OCI-LY7 (cell line): Measurements from ENCODE around the gene COL15A1. TPM values are rescaled to one million over a fixed set of nuclear protein-coding genes. Genes with fewer than 3 reads are reported as not detected.

Experiments used
- BruUV-seq: library from RNA; stranded (reverse); fragments of 400-500 nt; replicated peaks from 2 replicates; lab custom pipeline; 2021; lab: Mats Ljungman, UMichigan
- CTCF ChIA-PET: fragments of 300-600 bp; sonication (Branson Sonifier 250); formaldehyde crosslinking; loops from one replicate; lab custom pipeline; 2022; ENCODE audit warnings: antibody characterized with exemption; ENCODE audit not compliant: unreplicated experiment; lab: Charles Lee
- POLR2A ChIA-PET: fragments of 300-600 bp; sonication (Branson Sonifier 250); formaldehyde crosslinking; loops from one replicate; lab custom pipeline; 2022; ENCODE audit warnings: antibody characterized with exemption; lab: Charles Lee
- DNase-seq: peaks from one replicate; pipeline ENCODE4 v3.0.0-alpha.2; 2015; ENCODE audit warnings: low spot score
- H2AFZ ChIP-seq: fragments of 200-600 bp; sonication (generic), shearing (Covaris generic); 2 replicates; pipeline ENCODE4 v1.6.1; 2014; ENCODE audit warnings: mild to moderate bottlenecking, antibody characterized with exemption, low read length, moderate library complexity
- H3K27ac ChIP-seq: fragments of 200-600 bp; sonication (generic); 2 replicates; pipeline ENCODE4 v1.5.1; 2014; ENCODE audit warnings: mixed run types, low read depth, mild to moderate bottlenecking, moderate library complexity, low read length, inconsistent platforms; ENCODE audit not compliant: poor library complexity, severe bottlenecking
- H3K36me3 ChIP-seq: fragments of 200-600 bp; sonication (generic); 2 replicates; pipeline ENCODE4 v1.6.1; 2014; ENCODE audit warnings: mild to moderate bottlenecking, antibody characterized with exemption, low read length, moderate library complexity, mixed read lengths; ENCODE audit not compliant: insufficient read depth
- H3K4me1 ChIP-seq: fragments of 200-600 bp; sonication (generic); 2 replicates; pipeline ENCODE4 v1.5.1; 2014; ENCODE audit warnings: mild to moderate bottlenecking, low read length; ENCODE audit not compliant: insufficient read depth, poor library complexity, severe bottlenecking
- H3K4me2 ChIP-seq: fragments of 200-600 bp; sonication (generic); 2 replicates; pipeline ENCODE4 v1.6.1; 2014; ENCODE audit warnings: mild to moderate bottlenecking, low read length
- H3K4me3 ChIP-seq: fragments of 200-600 bp; sonication (generic); 2 replicates; pipeline ENCODE4 v1.5.1; 2014; ENCODE audit warnings: mild to moderate bottlenecking, low read depth, low read length; ENCODE audit not compliant: poor library complexity, severe bottlenecking
- H3K79me2 ChIP-seq: fragments of 200-600 bp; sonication (generic); 2 replicates; pipeline ENCODE4 v1.6.1; 2016; ENCODE audit warnings: low read depth, mild to moderate bottlenecking, low read length, moderate library complexity, mixed read lengths; ENCODE audit not compliant: insufficient read depth
- H3K9me2 ChIP-seq: fragments of 200-600 bp; sonication (generic); 2 replicates; pipeline ENCODE4 v1.6.1; 2016; ENCODE audit warnings: mild to moderate bottlenecking, low read length, mixed read lengths; ENCODE audit not compliant: insufficient read depth
- H3K9me3 ChIP-seq: fragments of 200-600 bp; sonication (generic); 2 replicates; pipeline ENCODE4 v1.6.1; 2014; ENCODE audit warnings: mild to moderate bottlenecking, mixed run types, low read length, mixed read lengths
- H4K20me1 ChIP-seq: fragments of 200-600 bp; sonication (generic); 2 replicates; pipeline ENCODE4 v1.6.1; 2014; ENCODE audit warnings: mild to moderate bottlenecking, antibody characterized with exemption, low read length, moderate library complexity, mixed read lengths; ENCODE audit not compliant: insufficient read depth
- CTCF ChIP-seq: fragments of 200-600 bp; sonication (generic); conservative IDR thresholded peaks from 2 replicates; pipeline ENCODE4 v1.5.1; 2014; ENCODE audit warnings: mild to moderate bottlenecking, antibody characterized with exemption, low read length, moderate library complexity, mixed read lengths
- EZH2phosphoT487 ChIP-seq: fragments of 200-600 bp; sonication (generic); IDR thresholded peaks from 2 replicates; pipeline ENCODE4 v1.6.1; 2018; ENCODE audit warnings: low read depth, borderline replicate concordance, mild to moderate bottlenecking, mixed run types, antibody characterized with exemption, low read length, moderate library complexity, mixed read lengths
- intact Hi-C: fragments of 100-400 bp; cut with micrococcal nuclease; formaldehyde crosslinking; loops from one replicate; pipeline ENCODE4 v1.10.0; 2022; ENCODE audit not compliant: unreplicated experiment
- total RNA-seq, 2 experiments: library from RNA; depleted of rRNA in 1 of 2; stranded (reverse); fragments of >200 nt in 1 of 2; shearing (Covaris generic) in 1 of 2; gene quantifications; 2 replicates each; pipeline ENCODE4 v1.2.3, GENCODE V29; 2014 to 2022

COL15A1 gene
- total RNA-seq, 2 experiments from 2014 or later = not detected

GRCh38 chr9:98931600-98932389 is 11.9 kb upstream of the COL15A1 start:
- Histone ChIP-seq H3K36me3 (no peaks in the 10 kb centered on the region), H3K4me1 (no peaks in the 10 kb centered on the region), H4K20me1 (no peaks in the 10 kb centered on the region), H3K4me2 (no peak overlapping the region), H3K79me2 (no peaks in the 10 kb centered on the region), H3K9me3 (no peaks in the 10 kb centered on the region), H3K9me2 (no peaks in the 10 kb centered on the region), H3K27ac (no peak overlapping the region), H2AFZ (no peak overlapping the region), H3K4me3 (no peak overlapping the region)
- POLR2A ChIA-PET = no interaction called here
- intact Hi-C loops = no loop called here
- CTCF ChIA-PET = no interaction called here
- no peak for DNase-seq
- TF ChIP-seq EZH2phosphoT487 (no peak), CTCF (no peak)
- BruUV-seq = no TSS peak

- no peaks in the 10 kb centered on the region for H3K9me3 ChIP-seq
- DNase-seq = no peak
- no peak overlapping the region for H3K27ac ChIP-seq
- H2AFZ ChIP-seq = no peak overlapping the region
- no peaks in the 10 kb centered on the region for H3K9me2 ChIP-seq
- H3K4me1 ChIP-seq = no peaks in the 10 kb centered on the region
- no peaks in the 10 kb centered on the region for H4K20me1 ChIP-seq
- no peak overlapping the region for H3K4me3 ChIP-seq
- no TSS peak for BruUV-seq
- H3K4me2 ChIP-seq = no peak overlapping the region
- TF ChIP-seq EZH2phosphoT487 (no peak), CTCF (no peak)
- no peaks in the 10 kb centered on the region for H3K36me3 ChIP-seq
- POLR2A ChIA-PET = no interaction called here
- intact Hi-C loops = no loop called here
- H3K79me2 ChIP-seq = no peaks in the 10 kb centered on the region
- CTCF ChIA-PET = no interaction called here
Measured at GRCh38 chr9:98933185-98933584, 10.5 kb upstream of the COL15A1 start.

- intact Hi-C loops = no loop called here
- TF ChIP-seq EZH2phosphoT487 = no peak
- TF ChIP-seq CTCF = no peak
- H3K27ac ChIP-seq = no peak overlapping the region
- H2AFZ ChIP-seq = no peak overlapping the region
- no peaks in the 10 kb centered on the region for H3K9me2 ChIP-seq
- no peaks in the 10 kb centered on the region for H3K4me1 ChIP-seq
- no peaks in the 10 kb centered on the region for H3K79me2 ChIP-seq
- H3K36me3 ChIP-seq = no peaks in the 10 kb centered on the region
- DNase-seq = no peak
- no peaks in the 10 kb centered on the region for H3K9me3 ChIP-seq
- no TSS peak for BruUV-seq
- ChIA-PET CTCF (no interaction called here), POLR2A (interaction anchor here (0.7 kb wide), 1 partner anchor 146 kb away, joined by 3 read pairs; no protein-coding TSS in a partner anchor)
- no peak overlapping the region for H3K4me3 ChIP-seq
- H3K4me2 ChIP-seq = no peak overlapping the region
- H4K20me1 ChIP-seq = no peaks in the 10 kb centered on the region
Measured at GRCh38 chr9:98933890-98934289, 9.8 kb upstream of the COL15A1 start.
